GM18517 (cell line): ENCODE data around the gene E2F2.
"Not testable (repeated sequence)": the region's sequence is repeated elsewhere in the genome, so short reads cannot be mapped to it uniquely, and the experiment has no call there.

ENCODE experiments used
- ATAC-seq: cut with Tn5 transposase; IDR thresholded peaks from one replicate; pipeline ENCODE4 v1.9.1; 2021; ENCODE audit warnings: mild to moderate bottlenecking, moderate library complexity; ENCODE audit not compliant: unreplicated experiment

Gene E2F2

GRCh38 chr1:23526329-23527041 is 4.5 kb downstream of the E2F2 start:
- no peak for ATAC-seq

GRCh38 chr1:23525558-23526250 is 5.3 kb downstream of the E2F2 start:
- ATAC-seq: no peak

GRCh38 chr1:23524716-23525401 is 6.2 kb downstream of the E2F2 start:
- ATAC-seq: no peak

- ATAC-seq: no peak
These were observed 6.9 kb downstream of the E2F2 start for GRCh38 chr1:23524163-23524562.

- ATAC-seq: no peak
These were observed 8.6 kb downstream of the E2F2 start for GRCh38 chr1:23522244-23522982.

GRCh38 chr1:23521588-23521987 is 9.4 kb downstream of the E2F2 start:
- ATAC-seq: no peak

- no peak for ATAC-seq
These were observed 13.5 kb downstream of the E2F2 start for GRCh38 chr1:23517581-23517980.

GRCh38 chr1:23515905-23516304 is 15.1 kb downstream of the E2F2 start:
- no peak for ATAC-seq

GRCh38 chr1:23514111-23514679 is 16.8 kb downstream of the E2F2 start:
- ATAC-seq: no peak

- no peak for ATAC-seq
These were observed 21.1 kb downstream of the E2F2 start for GRCh38 chr1:23509896-23510295.

GRCh38 chr1:23506376-23507107 is 24.5 kb downstream of the E2F2 start:
- no peak for ATAC-seq

GRCh38 chr1:23505851-23506250 is 25.2 kb downstream of the E2F2 start:
- no peak for ATAC-seq

- not testable (repeated sequence) for ATAC-seq
These were observed 26.9 kb downstream of the E2F2 start for GRCh38 chr1:23504156-23504555.

GRCh38 chr1:23502951-23503350 is 28.1 kb downstream of the E2F2 start:
- ATAC-seq: no peak

GRCh38 chr1:23500466-23500865 is 30.6 kb downstream of the E2F2 start:
- ATAC-seq: no peak

- no peak for ATAC-seq
These were observed 33.1 kb downstream of the E2F2 start for GRCh38 chr1:23497777-23498439.

- no peak for ATAC-seq
These were observed 34.4 kb downstream of the E2F2 start for GRCh38 chr1:23496490-23497181.

GRCh38 chr1:23494836-23495235 is 36.2 kb downstream of the E2F2 start:
- not testable (repeated sequence) for ATAC-seq

- ATAC-seq: not testable (repeated sequence)
These were observed 38.3 kb downstream of the E2F2 start for GRCh38 chr1:23492776-23493175.
